Measurements from ENCODE around the gene TRIM72. TPM values are rescaled to one million over a fixed set of nuclear protein-coding genes. Genes with fewer than 3 reads are reported as not detected.
A peak's percentile ranks its signal among the peaks of the same experiment; 100 is the strongest.

Gene TRIM72
- total RNA-seq, 2 donors from 2014 or later = 0.08 TPM; not detected in 1

- no peak for ATAC-seq (replicated peaks)
- H3K27ac Mint-ChIP-seq = no peak overlapping the region
- no peaks in the 10 kb centered on the region for H3K36me3 Mint-ChIP-seq (ENCODE audit: low read depth)
- no peaks in the 10 kb centered on the region for H3K9me3 Mint-ChIP-seq
- H3K27me3 Mint-ChIP-seq = no peaks in the 10 kb centered on the region
- H3K4me3 Mint-ChIP-seq = no peak overlapping the region
- H3K4me1 Mint-ChIP-seq = no peaks in the 10 kb centered on the region
These were observed 32.4 kb downstream of the TRIM72 start for GRCh38 chr16:31246296-31246695.

GRCh38 chr16:31248344-31248743 is 34.4 kb downstream of the TRIM72 start:
- peaks cover 10% of the 10 kb centered on the region for H3K4me1 Mint-ChIP-seq
- no peaks in the 10 kb centered on the region for H3K9me3 Mint-ChIP-seq
- no peaks in the 10 kb centered on the region for H3K36me3 Mint-ChIP-seq (ENCODE audit: low read depth)
- H3K27ac Mint-ChIP-seq = no peak overlapping the region
- H3K27me3 Mint-ChIP-seq = no peaks in the 10 kb centered on the region
- no peak overlapping the region for H3K4me3 Mint-ChIP-seq
- no peak for ATAC-seq (replicated peaks)

- Mint-ChIP-seq H3K4me1 (peaks cover 18% of the 10 kb centered on the region), H3K27me3 (no peaks in the 10 kb centered on the region), H3K36me3 (ENCODE audit: low read depth) (no peaks in the 10 kb centered on the region), H3K9me3 (no peaks in the 10 kb centered on the region), H3K4me3 (peak overlapping the region; percentile 36), H3K27ac (peak overlapping the region; percentile 29)
- peak; percentile 57 for ATAC-seq (replicated peaks)
These were observed 37.0 kb downstream of the TRIM72 start for GRCh38 chr16:31250782-31251384.

- Mint-ChIP-seq H3K9me3 (no peaks in the 10 kb centered on the region), H3K4me3 (peak overlapping the region; percentile 36), H3K27me3 (no peaks in the 10 kb centered on the region), H3K27ac (peak overlapping the region; percentile 29), H3K4me1 (peaks cover 18% of the 10 kb centered on the region), H3K36me3 (ENCODE audit: low read depth) (no peaks in the 10 kb centered on the region)
- peak; percentile 22 for ATAC-seq (replicated peaks)
These were observed 37.5 kb downstream of the TRIM72 start for GRCh38 chr16:31251435-31251834.

- Mint-ChIP-seq H3K36me3 (ENCODE audit: low read depth) (no peaks in the 10 kb centered on the region), H3K4me3 (peak overlapping the region; percentile 70), H3K9me3 (no peaks in the 10 kb centered on the region), H3K4me1 (peaks cover 18% of the 10 kb centered on the region), H3K27me3 (no peaks in the 10 kb centered on the region), H3K27ac (peak overlapping the region; percentile 73)
- ATAC-seq (replicated peaks) = peak; percentile 97
These were observed 39.7 kb downstream of the TRIM72 start for GRCh38 chr16:31253642-31254045.

GRCh38 chr16:31256466-31256865 is 42.5 kb downstream of the TRIM72 start:
- H3K27me3 Mint-ChIP-seq = no peaks in the 10 kb centered on the region
- H3K27ac Mint-ChIP-seq = no peak overlapping the region
- no peaks in the 10 kb centered on the region for H3K9me3 Mint-ChIP-seq
- ATAC-seq (replicated peaks) = no peak
- H3K4me3 Mint-ChIP-seq = no peak overlapping the region
- H3K36me3 Mint-ChIP-seq (ENCODE audit: low read depth) = no peaks in the 10 kb centered on the region
- peaks cover 30% of the 10 kb centered on the region for H3K4me1 Mint-ChIP-seq

GRCh38 chr16:31258366-31258765 is 44.4 kb downstream of the TRIM72 start:
- Mint-ChIP-seq H3K9me3 (no peaks in the 10 kb centered on the region), H3K4me3 (no peak overlapping the region), H3K27ac (no peak overlapping the region), H3K4me1 (peaks cover 20% of the 10 kb centered on the region), H3K27me3 (peaks cover 4% of the 10 kb centered on the region), H3K36me3 (ENCODE audit: low read depth) (no peaks in the 10 kb centered on the region)
- ATAC-seq (replicated peaks) = no peak

GRCh38 chr16:31260136-31260931 is 46.4 kb downstream of the TRIM72 start:
- no peak for ATAC-seq (replicated peaks)
- no peaks in the 10 kb centered on the region for H3K36me3 Mint-ChIP-seq (ENCODE audit: low read depth)
- H3K4me3 Mint-ChIP-seq = peak overlapping the region; percentile 51
- H3K27me3 Mint-ChIP-seq = peaks cover 4% of the 10 kb centered on the region
- H3K27ac Mint-ChIP-seq = peak overlapping the region; percentile 37
- peaks cover 16% of the 10 kb centered on the region for H3K4me1 Mint-ChIP-seq
- H3K9me3 Mint-ChIP-seq = no peaks in the 10 kb centered on the region

GRCh38 chr16:31262084-31262483 is 48.2 kb downstream of the TRIM72 start:
- no peak overlapping the region for H3K4me3 Mint-ChIP-seq
- peaks cover 22% of the 10 kb centered on the region for H3K4me1 Mint-ChIP-seq
- peak overlapping the region; percentile 45 for H3K27ac Mint-ChIP-seq

GRCh38 chr16:31265329-31266245 is 51.7 kb downstream of the TRIM72 start:
- Mint-ChIP-seq H3K9me3 (no peaks in the 10 kb centered on the region), H3K4me3 (peak overlapping the region; percentile 84), H3K4me1 (peaks cover 22% of the 10 kb centered on the region), H3K27ac (peak overlapping the region; percentile 97), H3K36me3 (ENCODE audit: low read depth) (peaks cover 10% of the 10 kb centered on the region), H3K27me3 (peaks cover 4% of the 10 kb centered on the region)
- ATAC-seq (replicated peaks) = peak; percentile 96

More at GRCh38 chr16:31262084-31262483, 48.2 kb downstream of the TRIM72 start:
- no peaks in the 10 kb centered on the region for H3K9me3 Mint-ChIP-seq
- no peaks in the 10 kb centered on the region for H3K36me3 Mint-ChIP-seq (ENCODE audit: low read depth)
- H3K27me3 Mint-ChIP-seq = peaks cover 4% of the 10 kb centered on the region
- no peak for ATAC-seq (replicated peaks)

- H3K27ac Mint-ChIP-seq = peak overlapping the region; percentile 90
- peaks cover 20% of the 10 kb centered on the region for H3K4me1 Mint-ChIP-seq
- no peaks in the 10 kb centered on the region for H3K27me3 Mint-ChIP-seq
- ATAC-seq (replicated peaks) = peak; percentile 45
- peak overlapping the region; percentile 57 for H3K4me3 Mint-ChIP-seq
- no peaks in the 10 kb centered on the region for H3K9me3 Mint-ChIP-seq
- H3K36me3 Mint-ChIP-seq (ENCODE audit: low read depth) = peaks cover 10% of the 10 kb centered on the region
These were observed 53.6 kb downstream of the TRIM72 start for GRCh38 chr16:31267332-31268032.

GRCh38 chr16:31268033-31268365 is 54.1 kb downstream of the TRIM72 start:
- Mint-ChIP-seq H3K4me1 (peaks cover 20% of the 10 kb centered on the region), H3K4me3 (peak overlapping the region; percentile 57)

GRCh38 chr16:31268891-31269290 is 55.0 kb downstream of the TRIM72 start:
- H3K27ac Mint-ChIP-seq = no peak overlapping the region
- H3K4me1 Mint-ChIP-seq = peaks cover 20% of the 10 kb centered on the region

More at GRCh38 chr16:31268033-31268365, 54.1 kb downstream of the TRIM72 start:
- peak; percentile 20 for ATAC-seq (replicated peaks)
- Mint-ChIP-seq H3K9me3 (no peaks in the 10 kb centered on the region), H3K36me3 (ENCODE audit: low read depth) (peaks cover 10% of the 10 kb centered on the region), H3K27me3 (no peaks in the 10 kb centered on the region), H3K27ac (peak overlapping the region; percentile 90)

GRCh38 chr16:31269541-31269940 is 55.6 kb downstream of the TRIM72 start:
- H3K27me3 Mint-ChIP-seq = no peaks in the 10 kb centered on the region
- no peak for ATAC-seq (replicated peaks)
- peaks cover 10% of the 10 kb centered on the region for H3K36me3 Mint-ChIP-seq (ENCODE audit: low read depth)
- no peak overlapping the region for H3K4me3 Mint-ChIP-seq
- H3K9me3 Mint-ChIP-seq = no peaks in the 10 kb centered on the region
- H3K4me1 Mint-ChIP-seq = peaks cover 20% of the 10 kb centered on the region
- no peak overlapping the region for H3K27ac Mint-ChIP-seq

More at GRCh38 chr16:31268891-31269290, 55.0 kb downstream of the TRIM72 start:
- H3K4me3 Mint-ChIP-seq = peak overlapping the region; percentile 57
- no peak for ATAC-seq (replicated peaks)
- H3K9me3 Mint-ChIP-seq = no peaks in the 10 kb centered on the region
- no peaks in the 10 kb centered on the region for H3K27me3 Mint-ChIP-seq
- peaks cover 10% of the 10 kb centered on the region for H3K36me3 Mint-ChIP-seq (ENCODE audit: low read depth)
